ENCODE measurements around the gene CEACAM4. TPM values are rescaled to one million over a fixed set of nuclear protein-coding genes. Genes with fewer than 3 reads are reported as not detected.

Gene CEACAM4
- total RNA-seq, 8 experiments from 2014 or later, result 0.31 to 0.47 TPM; not detected in 6

DNA sequence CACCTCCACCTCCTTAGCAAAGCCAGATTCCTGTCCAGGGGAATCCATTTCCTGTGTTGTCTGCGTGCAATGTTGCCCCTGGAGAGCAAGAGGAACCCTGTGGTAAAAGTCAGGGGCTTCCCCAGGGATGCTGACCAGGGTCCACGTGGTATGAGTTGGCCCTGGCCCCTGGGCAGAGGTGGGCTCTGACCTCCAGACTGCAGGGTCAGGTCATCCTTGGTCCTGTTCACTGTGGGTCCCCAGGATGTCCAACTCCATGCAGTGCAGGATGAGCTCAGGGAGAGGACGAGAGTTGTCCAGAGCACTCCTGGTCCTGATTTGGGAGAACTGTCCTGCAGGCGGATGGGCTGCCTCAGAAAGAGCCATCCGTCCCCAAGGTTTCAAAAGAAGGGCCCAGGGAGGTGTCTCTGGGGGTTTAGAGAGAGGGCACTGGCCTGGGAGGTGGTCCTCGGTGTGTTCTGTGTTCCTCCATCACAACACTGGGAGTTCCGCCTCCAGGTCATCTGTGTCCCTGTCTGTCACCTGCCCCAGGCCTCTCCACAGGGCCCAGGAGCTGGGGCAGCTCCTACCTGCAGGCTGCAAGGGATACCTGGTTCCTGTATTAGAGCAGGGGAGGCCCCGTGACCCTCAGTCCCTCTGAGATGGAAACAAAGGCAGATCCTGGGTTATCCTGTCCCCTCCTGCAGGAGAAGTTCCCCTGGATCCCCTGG lies 1.2 kb upstream of the CEACAM4 start:
- 0 to 67% (median 30%) methylated on average over 1 to 4 of the region's 8 CpGs; no CpG with 5 or more reads in 4 of the 10 experiments for WGBS, 10 experiments
- Histone ChIP-seq H3K27ac (no peak overlapping the region), H3K4me1 (replicated peaks in 1 of 2) (no peaks in the 10 kb centered on the region), H3K4me3 (no peak overlapping the region)
- in situ Hi-C loops (cut with MboI; ENCODE audit: low pct_unique_long_range_greater_than_20kb in 2 of 9, low sequenced_read_pairs in 9 of 9, unreplicated experiment in 9 of 9), result no loop called here
- ATAC-seq (replicated peaks in 6 of 8), result no peak

DNA sequence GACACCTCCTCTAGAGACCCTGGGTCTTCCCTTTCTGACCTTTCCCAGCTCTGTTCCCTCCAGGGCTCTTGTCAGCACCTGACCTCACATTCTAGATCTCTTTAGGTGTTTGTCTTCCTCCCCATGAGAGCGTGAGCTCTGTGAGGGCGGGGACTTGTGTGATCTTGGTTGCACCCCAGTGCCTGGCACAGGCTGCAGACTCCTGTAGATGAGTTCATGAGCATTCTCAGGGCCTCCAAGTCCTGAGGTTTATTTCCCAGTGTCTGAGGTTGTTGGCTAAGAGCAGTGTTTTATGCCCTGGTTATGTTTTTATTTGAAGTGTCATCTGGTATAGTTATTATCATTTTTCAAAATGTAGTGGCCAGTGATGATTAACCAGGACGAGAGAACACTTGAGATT lies 596 bp downstream of the CEACAM4 start:
- no peak for ATAC-seq (replicated peaks in 6 of 8)
- H3K4me3 ChIP-seq, result no peak overlapping the region
- 0 to 40% (median 6%) methylated on average over 1 to 3 of the region's 3 CpGs; no CpG with 5 or more reads in 5 of the 10 experiments for WGBS, 10 experiments
- H3K4me1 ChIP-seq (replicated peaks in 1 of 2), result no peaks in the 10 kb centered on the region
- in situ Hi-C loops (cut with MboI; ENCODE audit: low pct_unique_long_range_greater_than_20kb in 2 of 9, low sequenced_read_pairs in 9 of 9, unreplicated experiment in 9 of 9), result no loop called here
- no peak overlapping the region for H3K27ac ChIP-seq

DNA sequence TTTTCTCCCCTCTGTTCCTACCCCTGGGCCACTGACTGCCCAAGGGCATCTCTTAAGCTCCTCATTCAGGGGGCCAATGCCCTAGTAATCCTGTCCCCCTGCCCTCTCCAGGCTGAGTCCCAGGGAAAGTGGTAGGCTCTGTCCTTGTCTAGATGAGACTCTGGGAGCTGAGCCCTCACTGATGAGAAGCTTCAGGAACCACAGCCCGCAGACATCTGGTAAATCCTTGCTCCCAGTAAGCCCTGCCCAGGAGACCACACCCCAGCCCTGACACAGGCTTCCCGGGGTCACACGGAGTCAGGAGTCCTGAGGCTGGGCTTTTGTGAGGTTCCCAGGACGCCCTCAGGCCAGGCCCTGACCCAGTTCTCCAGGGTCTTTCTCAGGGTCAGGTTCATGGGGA lies 1.9 kb downstream of the CEACAM4 start:
- H3K4me1 ChIP-seq (replicated peaks in 1 of 2), result no peaks in the 10 kb centered on the region
- 20% methylated on average over 2 of the region's 4 CpGs; no CpG with 5 or more reads in 9 of the 10 experiments for WGBS, 10 experiments
- no peak overlapping the region for H3K27ac ChIP-seq
- in situ Hi-C loops (cut with MboI; ENCODE audit: low pct_unique_long_range_greater_than_20kb in 2 of 9, low sequenced_read_pairs in 9 of 9, unreplicated experiment in 9 of 9), result no loop called here
- no peak overlapping the region for H3K4me3 ChIP-seq
- peak in 3 of 8 experiments; percentile 72 to 92 (median 87) for ATAC-seq (replicated peaks in 6 of 8)

DNA sequence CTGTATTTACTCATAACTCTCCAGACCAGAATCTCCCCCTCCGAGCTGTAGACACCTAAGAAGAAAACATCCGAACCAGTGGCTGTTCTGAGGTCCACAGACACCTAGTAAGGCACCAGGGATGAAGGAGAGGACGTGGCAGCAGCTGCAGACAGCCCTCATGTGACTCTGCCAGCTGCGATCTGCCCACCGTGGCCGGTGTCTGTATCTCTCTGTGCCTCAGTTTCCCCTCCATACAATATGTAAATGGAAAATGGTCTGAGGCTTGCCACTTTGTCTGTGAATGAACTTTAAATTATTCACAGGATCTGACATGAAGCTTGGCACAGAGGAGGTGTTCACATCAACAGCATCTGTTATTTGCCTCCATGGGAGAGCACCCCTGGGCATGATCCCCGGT lies 2.4 kb downstream of the CEACAM4 start:
- no peak for ATAC-seq (replicated peaks in 6 of 8)
- in situ Hi-C loops (cut with MboI; ENCODE audit: low pct_unique_long_range_greater_than_20kb in 2 of 9, low sequenced_read_pairs in 9 of 9, unreplicated experiment in 9 of 9), result no loop called here
- 0 to 43% (median 16%) methylated on average over 1 to 6 of the region's 7 CpGs; no CpG with 5 or more reads in 4 of the 10 experiments for WGBS, 10 experiments
- Histone ChIP-seq H3K27ac (no peak overlapping the region), H3K4me3 (no peak overlapping the region), H3K4me1 (replicated peaks in 1 of 2) (no peaks in the 10 kb centered on the region)

DNA sequence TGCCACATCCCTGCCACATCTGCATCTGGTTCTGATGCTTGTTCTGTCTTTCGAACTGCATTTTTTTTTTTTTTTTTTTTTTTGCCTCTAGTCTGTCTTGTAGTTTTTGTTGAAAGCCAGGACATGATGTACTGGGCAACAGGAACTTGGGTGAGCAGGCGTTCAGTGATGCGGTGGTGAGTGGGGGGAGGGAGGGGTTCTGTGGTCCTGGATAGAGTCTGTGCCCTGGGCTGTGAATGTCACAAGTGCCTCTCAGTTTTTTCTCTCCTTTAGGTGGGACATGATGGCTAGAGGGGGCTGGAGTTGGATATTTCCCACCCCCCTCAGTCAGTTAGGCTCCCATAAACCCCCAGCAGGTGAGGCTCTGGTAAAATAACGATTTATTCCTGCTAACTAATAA lies 3.5 kb downstream of the CEACAM4 start:
- H3K4me3 ChIP-seq, result no peak overlapping the region
- no peaks in the 10 kb centered on the region for H3K4me1 ChIP-seq (replicated peaks in 1 of 2)
- 0 to 60% (median 33%) methylated on average over 1 to 4 of the region's 4 CpGs; no CpG with 5 or more reads in 5 of the 10 experiments for WGBS, 10 experiments
- ATAC-seq (replicated peaks in 6 of 8), result no peak
- H3K27ac ChIP-seq, result no peak overlapping the region
- in situ Hi-C loops (cut with MboI; ENCODE audit: low pct_unique_long_range_greater_than_20kb in 2 of 9, low sequenced_read_pairs in 9 of 9, unreplicated experiment in 9 of 9), result no loop called here

DNA sequence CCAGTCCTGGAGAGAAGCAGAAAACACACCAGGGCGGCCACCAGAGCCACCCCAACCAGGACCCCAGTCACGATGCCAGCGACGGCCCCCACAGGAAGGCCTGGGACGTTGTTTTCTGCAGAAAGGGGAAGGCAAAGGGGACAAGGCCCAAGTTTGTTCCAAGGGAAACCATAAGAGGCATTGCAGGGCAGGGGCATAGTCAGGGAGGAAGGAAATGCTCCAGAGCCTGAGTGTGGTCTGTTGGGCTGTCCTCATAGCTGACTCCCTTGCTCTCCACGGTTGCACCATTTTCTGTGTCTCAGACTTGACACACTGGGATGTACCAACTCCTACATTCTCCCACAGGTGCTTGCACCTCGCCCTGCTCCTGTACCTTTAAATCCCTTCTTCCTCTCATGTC lies 5.2 kb downstream of the CEACAM4 start:
- 0 to 50% (median 19%) methylated on average over 1 to 6 of the region's 7 CpGs; no CpG with 5 or more reads in 4 of the 10 experiments for WGBS, 10 experiments
- in situ Hi-C loops (cut with MboI; ENCODE audit: low pct_unique_long_range_greater_than_20kb in 2 of 9, low sequenced_read_pairs in 9 of 9, unreplicated experiment in 9 of 9), result no loop called here
- no peak for ATAC-seq (replicated peaks in 6 of 8)
- no peak overlapping the region for H3K4me3 ChIP-seq
- H3K4me1 ChIP-seq (replicated peaks in 1 of 2), result no peaks in the 10 kb centered on the region
- H3K27ac ChIP-seq, result no peak overlapping the region

DNA sequence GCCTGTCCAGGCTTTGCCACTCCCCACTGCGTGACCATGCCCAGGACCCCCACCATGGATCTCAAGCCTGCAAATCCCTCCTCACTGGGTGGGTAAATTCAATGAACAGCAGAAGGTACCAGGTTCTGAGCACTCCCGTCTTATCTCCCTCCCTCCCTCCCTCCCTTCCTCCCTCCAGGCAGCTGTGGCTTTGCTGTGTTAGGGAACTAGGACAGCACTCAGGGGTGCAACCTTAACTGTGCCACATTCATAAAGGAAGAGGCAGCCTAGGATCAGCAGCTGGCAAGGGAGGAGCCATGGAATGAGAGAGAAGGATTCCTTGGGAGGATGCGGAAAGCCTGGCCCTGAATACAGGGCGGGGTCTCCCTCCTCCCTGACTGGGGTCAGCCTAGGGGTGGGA lies 5.6 kb downstream of the CEACAM4 start:
- H3K4me1 ChIP-seq (replicated peaks in 1 of 2), result no peaks in the 10 kb centered on the region
- peak in 1 of 8 experiments; percentile 44 for ATAC-seq (replicated peaks in 6 of 8)
- no peak overlapping the region for H3K27ac ChIP-seq
- WGBS, 10 experiments, result 0% methylated on average over 1 of the region's 4 CpGs; no CpG with 5 or more reads in 9 of the 10 experiments
- no peak overlapping the region for H3K4me3 ChIP-seq
- in situ Hi-C loops (cut with MboI; ENCODE audit: low pct_unique_long_range_greater_than_20kb in 2 of 9, low sequenced_read_pairs in 9 of 9, unreplicated experiment in 9 of 9), result no loop called here

DNA sequence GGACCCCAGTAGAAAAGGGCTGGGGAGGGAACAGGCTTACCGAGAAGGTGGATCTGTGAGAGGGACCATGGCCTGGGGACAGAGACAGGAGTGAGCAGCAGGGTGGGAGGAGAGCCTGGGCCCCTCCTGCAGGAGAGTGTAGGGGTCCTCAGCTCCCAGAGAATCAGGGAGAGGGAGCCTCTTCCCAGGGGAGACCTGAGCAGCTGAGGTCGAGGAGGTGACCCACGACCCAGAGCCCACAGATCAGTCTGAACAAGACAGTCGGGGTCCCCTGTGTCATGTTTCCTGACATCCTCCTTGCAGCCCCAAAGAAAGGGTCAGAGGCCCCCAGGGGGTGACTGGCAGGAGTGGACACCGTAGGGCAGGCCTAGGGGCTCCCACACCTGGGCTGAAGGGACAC lies 6.7 kb downstream of the CEACAM4 start:
- no peak for ATAC-seq (replicated peaks in 6 of 8)
- no peaks in the 10 kb centered on the region for H3K4me1 ChIP-seq (replicated peaks in 1 of 2)
- 33 to 67% (median 37%) methylated on average over 1 to 3 of the region's 5 CpGs; no CpG with 5 or more reads in 6 of the 10 experiments for WGBS, 10 experiments
- H3K27ac ChIP-seq, result no peak overlapping the region
- in situ Hi-C loops (cut with MboI; ENCODE audit: low pct_unique_long_range_greater_than_20kb in 2 of 9, low sequenced_read_pairs in 9 of 9, unreplicated experiment in 9 of 9), result no loop called here
- no peak overlapping the region for H3K4me3 ChIP-seq

DNA sequence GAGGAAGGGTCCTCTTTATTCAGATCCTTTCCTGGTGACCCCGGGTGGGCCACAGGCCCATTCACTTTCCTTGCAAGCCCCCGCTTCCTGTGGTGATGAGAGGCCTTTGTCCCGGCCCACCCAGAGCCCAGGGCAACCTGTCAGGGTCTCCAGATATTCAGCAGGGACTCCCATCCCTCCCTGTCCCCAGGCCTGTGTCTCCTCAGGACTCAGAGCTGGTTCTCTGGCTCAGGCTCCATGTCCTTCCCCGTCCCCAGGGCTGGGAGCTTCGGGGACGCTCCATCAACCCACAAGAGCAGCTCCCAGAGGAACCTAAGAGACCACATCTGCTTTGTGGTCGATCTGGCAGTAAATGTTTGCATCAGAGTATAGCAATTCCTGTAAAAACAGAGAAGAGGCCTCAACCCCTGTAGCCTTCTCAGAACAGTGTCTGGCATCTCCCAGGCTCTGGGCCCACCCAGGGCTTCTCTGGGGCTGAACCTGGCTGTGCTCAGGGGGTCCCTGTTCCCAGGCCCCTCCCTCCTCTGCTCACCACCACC lies 7.8 kb downstream of the CEACAM4 start:
- H3K4me3 ChIP-seq, result no peak overlapping the region

DNA sequence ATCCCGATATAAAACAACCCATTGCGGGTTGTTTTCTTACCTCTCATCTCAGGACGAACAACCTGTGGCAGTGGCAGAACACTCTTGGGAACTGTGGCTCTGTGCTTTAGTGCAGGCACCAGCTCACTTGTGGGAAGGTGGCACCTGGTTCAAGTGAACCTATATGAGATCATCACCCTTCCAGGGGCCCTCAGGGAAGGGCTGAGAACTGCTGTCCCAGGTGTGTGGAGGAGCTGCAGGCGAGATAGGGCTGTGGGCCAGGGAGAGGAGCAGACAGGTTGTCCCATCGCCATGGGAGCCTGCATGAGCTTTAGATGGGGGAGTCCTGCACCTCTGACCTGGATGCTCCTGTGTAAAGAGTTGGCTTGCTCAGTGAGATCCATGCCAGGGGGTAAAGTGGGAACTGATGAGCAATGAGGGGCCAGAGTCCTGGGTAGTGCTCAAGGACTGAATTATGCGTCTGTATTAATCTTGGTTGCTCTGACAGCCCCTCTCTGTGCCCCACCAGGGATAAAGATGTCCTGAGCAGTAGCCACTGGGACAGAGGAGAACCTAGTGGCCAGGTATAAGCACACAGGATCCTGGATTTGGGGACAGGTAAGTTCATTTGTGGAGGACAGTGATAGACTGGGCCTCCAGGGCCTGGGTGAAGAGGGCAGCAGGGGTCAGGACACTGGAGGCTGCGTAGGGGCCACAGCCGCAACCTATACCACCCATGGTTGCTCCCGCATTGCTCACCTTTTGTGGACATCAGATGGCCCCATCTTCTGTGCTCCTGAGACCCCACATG lies 8.7 kb downstream of the CEACAM4 start:
- 0 to 60% (median 32%) methylated on average over 1 to 6 of the region's 9 CpGs; no CpG with 5 or more reads in 5 of the 10 experiments for WGBS, 10 experiments
- no peak overlapping the region for H3K4me3 ChIP-seq
- in situ Hi-C loops (cut with MboI; ENCODE audit: low pct_unique_long_range_greater_than_20kb in 2 of 9, low sequenced_read_pairs in 9 of 9, unreplicated experiment in 9 of 9), result no loop called here
- H3K4me1 ChIP-seq (replicated peaks in 1 of 2), result no peaks in the 10 kb centered on the region
- no peak for ATAC-seq (replicated peaks in 6 of 8)
- no peak overlapping the region for H3K27ac ChIP-seq

More for the DNA sequence above, 7.8 kb downstream of the CEACAM4 start:
- ATAC-seq (replicated peaks in 6 of 8), result no peak
- Histone ChIP-seq H3K4me1 (replicated peaks in 1 of 2) (no peaks in the 10 kb centered on the region), H3K27ac (no peak overlapping the region)
- in situ Hi-C loops (cut with MboI; ENCODE audit: low pct_unique_long_range_greater_than_20kb in 2 of 9, low sequenced_read_pairs in 9 of 9, unreplicated experiment in 9 of 9), result no loop called here
- 0 to 14% (median 0%) methylated on average over 1 of the region's 7 CpGs; no CpG with 5 or more reads in 6 of the 10 experiments for WGBS, 10 experiments

DNA sequence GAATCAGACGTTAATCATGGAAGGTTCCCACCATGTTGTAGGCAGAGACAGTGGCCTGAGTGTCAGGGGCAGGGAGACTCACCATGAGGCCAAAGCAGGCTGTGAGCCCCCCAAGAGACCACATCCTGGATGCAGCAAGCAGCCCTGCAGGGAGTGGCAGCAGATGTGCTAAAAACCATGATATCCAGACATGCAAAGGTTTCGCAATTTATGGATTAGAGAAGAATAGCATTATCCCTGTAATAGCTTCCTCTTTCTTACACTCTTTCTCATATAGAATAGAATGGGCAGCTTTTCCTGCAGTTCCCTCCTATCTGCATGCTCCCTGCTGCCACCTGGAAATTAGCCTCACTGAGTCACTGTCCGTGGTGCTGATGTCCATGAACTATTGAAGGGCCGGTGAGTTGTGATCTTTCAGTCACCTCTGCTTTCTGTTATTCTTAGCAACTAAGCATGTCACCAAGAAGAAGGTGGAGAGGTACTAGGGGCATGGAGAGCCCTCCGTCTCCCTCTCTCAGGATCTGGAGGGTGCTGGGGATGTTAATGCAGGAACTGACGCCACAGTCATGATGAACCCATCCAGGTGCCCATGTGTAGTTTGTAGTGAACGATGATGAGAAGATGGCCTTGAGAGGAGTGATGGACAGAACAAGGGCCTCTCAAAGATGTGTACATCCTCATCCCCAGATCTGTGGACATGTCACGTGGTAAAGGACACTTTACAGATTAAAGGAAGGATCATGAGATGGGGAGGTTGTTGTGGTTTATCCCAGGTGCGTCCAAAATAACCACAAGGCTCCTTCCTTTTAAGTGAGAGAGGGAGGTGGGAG lies 9.9 kb downstream of the CEACAM4 start:
- Histone ChIP-seq H3K27ac (no peak overlapping the region), H3K4me1 (replicated peaks in 1 of 2) (no peaks in the 10 kb centered on the region), H3K4me3 (no peak overlapping the region)
- in situ Hi-C loops (cut with MboI; ENCODE audit: low pct_unique_long_range_greater_than_20kb in 2 of 9, low sequenced_read_pairs in 9 of 9, unreplicated experiment in 9 of 9), result no loop called here
- peak in 3 of 8 experiments; percentile 33 to 50 (median 47) for ATAC-seq (replicated peaks in 6 of 8)
- 0 to 83% (median 0%) methylated on average over 1 to 4 of the region's 9 CpGs; no CpG with 5 or more reads in 3 of the 10 experiments for WGBS, 10 experiments

DNA sequence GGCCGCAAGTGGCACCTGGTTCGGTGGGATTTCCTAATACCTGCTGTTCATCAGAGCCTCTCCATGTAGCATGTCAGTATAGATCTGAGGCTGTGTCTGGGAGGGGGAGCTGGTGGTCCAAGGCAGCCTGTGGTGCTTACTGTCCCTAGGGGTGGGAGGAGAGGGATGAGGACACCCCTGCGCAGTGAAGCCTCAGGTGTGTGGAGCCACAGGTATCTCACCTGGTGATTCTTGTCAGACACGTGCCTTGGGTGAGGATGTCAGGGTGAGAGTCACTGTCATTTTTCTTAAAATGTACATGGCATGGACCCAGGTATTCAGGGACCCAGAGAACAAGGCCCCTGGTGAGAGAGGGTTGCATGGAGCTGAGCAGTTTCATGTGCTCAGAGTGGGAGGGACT lies 11.7 kb downstream of the CEACAM4 start:
- in situ Hi-C loops (cut with MboI; ENCODE audit: low pct_unique_long_range_greater_than_20kb in 2 of 9, low sequenced_read_pairs in 9 of 9, unreplicated experiment in 9 of 9), result no loop called here
- WGBS, 10 experiments, result 0 to 50% (median 20%) methylated on average over 1 to 2 of the region's 4 CpGs; no CpG with 5 or more reads in 7 of the 10 experiments
- ATAC-seq (replicated peaks in 6 of 8), result no peak
- Histone ChIP-seq H3K4me3 (no peak overlapping the region), H3K4me1 (replicated peaks in 1 of 2) (no peaks in the 10 kb centered on the region), H3K27ac (no peak overlapping the region)
